Urinary bladder (tissue), 4 donors: ENCODE data around the gene ZBTB40. TPM values are rescaled to one million over a fixed set of nuclear protein-coding genes. Genes with fewer than 3 reads are reported as not detected.
A peak's percentile ranks its signal among the peaks of the same experiment; 100 is the strongest.

Experiments
- DNase-seq: peaks from one replicate; pipeline ENCODE4 v3.0.0-alpha.2; 2015; ENCODE audit errors: extremely low spot score
- H3K27ac ChIP-seq: one replicate; pipeline ENCODE4 v1.5.1; 2013; ENCODE audit warnings: low read depth, mild to moderate bottlenecking, moderate library complexity
- H3K36me3 ChIP-seq: one replicate; pipeline ENCODE4 v1.6.1; 2013; ENCODE audit warnings: mild to moderate bottlenecking, moderate library complexity; ENCODE audit not compliant: insufficient read depth
- H3K4me1 ChIP-seq: one replicate; pipeline ENCODE4 v1.6.1; 2013; ENCODE audit warnings: mild to moderate bottlenecking, moderate library complexity; ENCODE audit not compliant: insufficient read depth
- H3K4me3 ChIP-seq: one replicate; pipeline ENCODE4 v1.5.1; 2013; ENCODE audit warnings: low read depth, low read length
- WGBS: extraction: QIAGEN DNeasy Blood & Tissue Kit; methylation state at CpG from one replicate; pipeline ENCODE4 v1.1.7; 2013; 5-methylcytosine and 5-hydroxymethylcytosine counted together
- polyA plus RNA-seq: library from polyadenylated mRNA; stranded (reverse); fragments of 200-250 nt; gene quantifications from one replicate; pipeline ENCODE4 v1.2.3, GENCODE V29; 2013
- total RNA-seq: library from RNA; depleted of rRNA; stranded (reverse); fragments of >200 nt; gene quantifications from one replicate; pipeline ENCODE4 v1.2.3, GENCODE V29; 2014
- donor health status: healthy with polysubstance abuse.
- donor health status: healthy.

The ZBTB40 gene
- total and polyA plus RNA-seq, 2 donors = 9.8 to 11.6 TPM

GRCh38 chr1:22444856-22445255, 6.8 kb upstream of the ZBTB40 start:
- Histone ChIP-seq H3K27ac (no peak overlapping the region), H3K4me3 (no peak overlapping the region), H3K36me3 (no peaks in the 10 kb centered on the region), H3K4me1 (no peaks in the 10 kb centered on the region)
- no peak for DNase-seq
- WGBS = 89% methylated on average over 2 of the region's 2 CpGs

GRCh38 chr1:22447621-22448111, 4.0 kb upstream of the ZBTB40 start:
- Histone ChIP-seq H3K4me1 (no peaks in the 10 kb centered on the region), H3K36me3 (no peaks in the 10 kb centered on the region), H3K27ac (no peak overlapping the region), H3K4me3 (no peak overlapping the region)
- DNase-seq = no peak
- WGBS = 44% methylated on average over 6 of the region's 6 CpGs

GRCh38 chr1:22449636-22450035, 2.0 kb upstream of the ZBTB40 start:
- no peak overlapping the region for H3K27ac ChIP-seq
- H3K4me3 ChIP-seq = no peak overlapping the region
- H3K4me1 ChIP-seq = no peaks in the 10 kb centered on the region
- no peak for DNase-seq
- no peaks in the 10 kb centered on the region for H3K36me3 ChIP-seq
- WGBS = 94% methylated on average over 7 of the region's 7 CpGs

GRCh38 chr1:22450351-22451021, 1.2 kb upstream of the ZBTB40 start:
- DNase-seq = no peak
- H3K4me3 ChIP-seq = no peak overlapping the region
- H3K36me3 ChIP-seq = no peaks in the 10 kb centered on the region
- H3K27ac ChIP-seq = no peak overlapping the region
- 77% methylated on average over 12 of the region's 12 CpGs for WGBS
- H3K4me1 ChIP-seq = no peaks in the 10 kb centered on the region

GRCh38 chr1:22452481-22452957, 868 bp downstream of the ZBTB40 start:
- DNase-seq = peak; percentile 50
- H3K4me3 ChIP-seq = peak overlapping the region; percentile 76
- 4% methylated on average over 12 of the region's 12 CpGs for WGBS
- H3K27ac ChIP-seq = peak overlapping the region; percentile 90
- no peaks in the 10 kb centered on the region for H3K36me3 ChIP-seq
- no peaks in the 10 kb centered on the region for H3K4me1 ChIP-seq

- H3K4me1 ChIP-seq = no peaks in the 10 kb centered on the region
- WGBS = 81% methylated on average over 2 of the region's 2 CpGs
- no peak for DNase-seq
- no peaks in the 10 kb centered on the region for H3K36me3 ChIP-seq
- no peak overlapping the region for H3K27ac ChIP-seq
- H3K4me3 ChIP-seq = no peak overlapping the region
Observed at GRCh38 chr1:22453181-22453580, 1.5 kb downstream of the ZBTB40 start.

- no peaks in the 10 kb centered on the region for H3K4me1 ChIP-seq
- no peak overlapping the region for H3K4me3 ChIP-seq
- 82% methylated on average over 4 of the region's 4 CpGs for WGBS
- no peak overlapping the region for H3K27ac ChIP-seq
- no peak for DNase-seq
- H3K36me3 ChIP-seq = no peaks in the 10 kb centered on the region
Observed at GRCh38 chr1:22454476-22455056, 2.9 kb downstream of the ZBTB40 start.

GRCh38 chr1:22457345-22457744, 5.7 kb downstream of the ZBTB40 start:
- Histone ChIP-seq H3K27ac (no peak overlapping the region), H3K4me1 (no peaks in the 10 kb centered on the region), H3K36me3 (no peaks in the 10 kb centered on the region), H3K4me3 (no peak overlapping the region)
- no peak for DNase-seq
- 31% methylated on average over 3 of the region's 3 CpGs for WGBS

- no peaks in the 10 kb centered on the region for H3K4me1 ChIP-seq
- DNase-seq = no peak
- H3K27ac ChIP-seq = no peak overlapping the region
- no peaks in the 10 kb centered on the region for H3K36me3 ChIP-seq
- no peak overlapping the region for H3K4me3 ChIP-seq
Observed at GRCh38 chr1:22457836-22458235, 6.2 kb downstream of the ZBTB40 start.

- Histone ChIP-seq H3K4me3 (no peak overlapping the region), H3K36me3 (no peaks in the 10 kb centered on the region), H3K27ac (no peak overlapping the region), H3K4me1 (no peaks in the 10 kb centered on the region)
- DNase-seq = no peak
- 90% methylated on average over 3 of the region's 3 CpGs for WGBS
Observed at GRCh38 chr1:22461100-22461499, 9.4 kb downstream of the ZBTB40 start.

GRCh38 chr1:22461678-22462527, 10.3 kb downstream of the ZBTB40 start:
- no peak overlapping the region for H3K4me3 ChIP-seq
- no peaks in the 10 kb centered on the region for H3K4me1 ChIP-seq
- no peak overlapping the region for H3K27ac ChIP-seq
- 95% methylated on average over 6 of the region's 6 CpGs for WGBS
- DNase-seq = no peak
- no peaks in the 10 kb centered on the region for H3K36me3 ChIP-seq

GRCh38 chr1:22462928-22463327, 11.3 kb downstream of the ZBTB40 start:
- no peak overlapping the region for H3K4me3 ChIP-seq
- no peak for DNase-seq
- H3K27ac ChIP-seq = no peak overlapping the region
- H3K4me1 ChIP-seq = no peaks in the 10 kb centered on the region
- no peaks in the 10 kb centered on the region for H3K36me3 ChIP-seq
- 99% methylated on average over 4 of the region's 4 CpGs for WGBS

- no peak overlapping the region for H3K27ac ChIP-seq
- H3K4me1 ChIP-seq = peaks cover 2% of the 10 kb centered on the region
- WGBS = 94% methylated on average over 9 of the region's 9 CpGs
- no peak for DNase-seq
- no peak overlapping the region for H3K4me3 ChIP-seq
- no peaks in the 10 kb centered on the region for H3K36me3 ChIP-seq
Observed at GRCh38 chr1:22465015-22465565, 13.4 kb downstream of the ZBTB40 start.
